ENCODE results near the gene CNEP1R1. TPM values are rescaled to one million over a fixed set of nuclear protein-coding genes. Genes with fewer than 3 reads are reported as not detected.

The CNEP1R1 gene, protein sequence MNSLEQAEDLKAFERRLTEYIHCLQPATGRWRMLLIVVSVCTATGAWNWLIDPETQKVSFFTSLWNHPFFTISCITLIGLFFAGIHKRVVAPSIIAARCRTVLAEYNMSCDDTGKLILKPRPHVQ
- total RNA-seq, result 10 to 100 TPM; 14.1 to 18.4 (median 14.9) TPM

DNA sequence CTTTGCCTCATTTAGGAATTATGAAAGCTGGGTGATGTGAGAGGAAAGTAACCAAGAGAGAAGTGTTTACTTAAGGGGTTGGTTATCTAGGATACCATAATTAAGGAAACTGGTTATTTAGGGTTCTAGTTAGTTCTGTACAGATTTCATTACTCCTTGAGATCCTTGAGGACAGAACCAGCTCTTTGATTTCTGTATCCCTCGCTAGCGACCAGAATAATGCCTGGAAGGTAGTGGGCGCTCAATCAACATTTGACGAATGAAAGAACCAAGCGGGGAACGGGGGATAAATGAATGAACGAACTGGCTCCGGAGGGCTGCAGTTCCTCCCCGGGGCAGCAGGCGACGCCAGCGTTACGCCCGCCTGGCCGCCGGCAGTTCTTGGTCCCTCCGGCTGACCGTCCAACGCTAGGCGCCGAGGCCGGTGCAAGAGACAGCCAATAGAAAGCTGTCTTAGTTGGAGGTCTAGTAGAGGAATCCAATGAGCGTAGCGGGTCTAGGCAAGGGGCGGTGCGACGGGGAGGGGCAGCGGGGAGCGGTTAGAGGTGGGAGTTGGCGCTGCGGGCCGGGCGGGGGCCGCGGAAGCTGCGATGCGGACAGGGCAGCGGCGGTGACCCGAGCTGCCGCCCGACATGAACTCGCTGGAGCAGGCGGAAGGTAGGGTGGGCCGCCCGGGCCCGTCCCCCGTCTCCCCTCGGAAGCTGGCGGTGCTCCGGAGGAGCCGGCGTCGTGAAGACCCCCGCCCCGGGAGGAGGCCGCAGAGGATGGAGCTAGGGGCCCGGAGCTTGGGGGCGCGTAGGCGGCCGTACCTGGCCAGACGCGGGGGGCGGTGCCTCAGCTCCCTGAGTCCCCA lies at the start of gene CNEP1R1:
Gene CNEP1R1, plus strand, starts transcription at position 542 of the 853 bp plus-strand sequence. Its CDS starts 91 bp downstream, at position 633.
- WGBS, 2 donors, result 1% methylated on average over 27 to 35 of the region's 65 CpGs
- Histone ChIP-seq H3K9me3 (no peaks in the 10 kb centered on the region), H3K36me3 (peaks cover 0 to 23% (median 0%) of the 10 kb centered on the region in 3 donors), H3K27me3 (no peaks in the 10 kb centered on the region), H3K27ac (peak within 1 kb of the TSS; percentile 88 to 95 (median 92)), H3K4me3 (peak within 1 kb of the TSS; percentile 87 to 98 (median 97)), H3K4me1 (peaks cover 0 to 39% (median 16%) of the 10 kb centered on the region in 3 donors)
- intact Hi-C loops (cut with DNase I), result loop anchor here (10.0 kb wide), 2 partner anchors 190 to 330 kb away; no protein-coding TSS in a partner anchor
- peak; percentile 80 for DNase-seq
- TF ChIP-seq CTCF (IDR thresholded peaks at IDR 0.05), result peak; percentile 99 to 100 (median 100)
- peak in 2 of 4 donors; percentile 57 to 75 for TF ChIP-seq POLR2A (IDR thresholded peaks at IDR 0.05)

- intact Hi-C loops (cut with DNase I), result no loop called here
- Histone ChIP-seq H3K36me3 (no peaks in the 10 kb centered on the region), H3K4me3 (no peak overlapping the region), H3K27ac (no peak overlapping the region), H3K9me3 (no peaks in the 10 kb centered on the region), H3K27me3 (peaks cover 0 to 6% (median 0%) of the 10 kb centered on the region in 4 donors), H3K4me1 (no peaks in the 10 kb centered on the region)
- no peak for DNase-seq
- TF ChIP-seq POLR2A (IDR thresholded peaks at IDR 0.05) (no peak), CTCF (IDR thresholded peaks at IDR 0.05) (no peak)
Measured at GRCh38 chr16:49977427-49977826, 47.6 kb upstream of the CNEP1R1 start.

GRCh38 chr16:49978569-49979326 lies 46.3 kb upstream of the CNEP1R1 start:
- Histone ChIP-seq H3K27ac (no peak overlapping the region), H3K9me3 (no peaks in the 10 kb centered on the region), H3K36me3 (no peaks in the 10 kb centered on the region), H3K27me3 (no peaks in the 10 kb centered on the region), H3K4me3 (no peak overlapping the region), H3K4me1 (no peaks in the 10 kb centered on the region)
- WGBS, 2 donors, result 84 to 87% methylated on average over 6 of the region's 6 CpGs
- intact Hi-C loops (cut with DNase I), result no loop called here
- DNase-seq, result no peak
- TF ChIP-seq CTCF (IDR thresholded peaks at IDR 0.05) (no peak), POLR2A (IDR thresholded peaks at IDR 0.05) (no peak)

DNA sequence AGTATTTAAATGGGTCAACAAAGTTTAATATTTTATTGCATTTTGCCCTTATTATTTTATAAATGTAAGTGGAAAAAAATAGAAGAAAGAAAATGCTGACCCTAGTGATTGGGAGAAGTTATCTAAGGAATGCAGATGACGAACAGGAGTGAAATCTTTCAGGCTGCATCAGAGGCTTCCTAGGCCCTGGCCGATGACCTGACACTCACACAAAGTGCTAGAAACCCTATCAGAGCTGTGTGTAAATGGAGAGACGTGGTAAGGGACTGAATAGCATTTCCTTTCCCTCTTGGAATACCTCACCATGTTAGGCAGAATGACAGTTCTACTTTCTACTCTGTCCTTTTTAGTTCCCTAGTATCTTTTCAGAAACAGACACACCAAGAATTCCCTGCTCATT lies 44.9 kb upstream of the CNEP1R1 start:
- WGBS, 2 donors, result 55 to 73% methylated on average over 3 of the region's 3 CpGs

More for the DNA sequence above, 44.9 kb upstream of the CNEP1R1 start:
- no peak overlapping the region for H3K27ac ChIP-seq
- intact Hi-C loops (cut with DNase I), result no loop called here
- no peaks in the 10 kb centered on the region for H3K36me3 ChIP-seq
- H3K27me3 ChIP-seq, result no peaks in the 10 kb centered on the region
- H3K4me3 ChIP-seq, result no peak overlapping the region
- DNase-seq, result no peak
- no peaks in the 10 kb centered on the region for H3K9me3 ChIP-seq
- no peaks in the 10 kb centered on the region for H3K4me1 ChIP-seq
- TF ChIP-seq CTCF (IDR thresholded peaks at IDR 0.05) (no peak), POLR2A (IDR thresholded peaks at IDR 0.05) (no peak)

Data from esophagus squamous epithelium (tissue), 5 donors.